Measurements from ENCODE around the gene PLXNB2. TPM values are rescaled to one million over a fixed set of nuclear protein-coding genes. Genes with fewer than 3 reads are reported as not detected.
"Not testable (repeated sequence)": the region's sequence is repeated elsewhere in the genome, so short reads cannot be mapped to it uniquely, and the experiment has no call there.

Gene PLXNB2, protein sequence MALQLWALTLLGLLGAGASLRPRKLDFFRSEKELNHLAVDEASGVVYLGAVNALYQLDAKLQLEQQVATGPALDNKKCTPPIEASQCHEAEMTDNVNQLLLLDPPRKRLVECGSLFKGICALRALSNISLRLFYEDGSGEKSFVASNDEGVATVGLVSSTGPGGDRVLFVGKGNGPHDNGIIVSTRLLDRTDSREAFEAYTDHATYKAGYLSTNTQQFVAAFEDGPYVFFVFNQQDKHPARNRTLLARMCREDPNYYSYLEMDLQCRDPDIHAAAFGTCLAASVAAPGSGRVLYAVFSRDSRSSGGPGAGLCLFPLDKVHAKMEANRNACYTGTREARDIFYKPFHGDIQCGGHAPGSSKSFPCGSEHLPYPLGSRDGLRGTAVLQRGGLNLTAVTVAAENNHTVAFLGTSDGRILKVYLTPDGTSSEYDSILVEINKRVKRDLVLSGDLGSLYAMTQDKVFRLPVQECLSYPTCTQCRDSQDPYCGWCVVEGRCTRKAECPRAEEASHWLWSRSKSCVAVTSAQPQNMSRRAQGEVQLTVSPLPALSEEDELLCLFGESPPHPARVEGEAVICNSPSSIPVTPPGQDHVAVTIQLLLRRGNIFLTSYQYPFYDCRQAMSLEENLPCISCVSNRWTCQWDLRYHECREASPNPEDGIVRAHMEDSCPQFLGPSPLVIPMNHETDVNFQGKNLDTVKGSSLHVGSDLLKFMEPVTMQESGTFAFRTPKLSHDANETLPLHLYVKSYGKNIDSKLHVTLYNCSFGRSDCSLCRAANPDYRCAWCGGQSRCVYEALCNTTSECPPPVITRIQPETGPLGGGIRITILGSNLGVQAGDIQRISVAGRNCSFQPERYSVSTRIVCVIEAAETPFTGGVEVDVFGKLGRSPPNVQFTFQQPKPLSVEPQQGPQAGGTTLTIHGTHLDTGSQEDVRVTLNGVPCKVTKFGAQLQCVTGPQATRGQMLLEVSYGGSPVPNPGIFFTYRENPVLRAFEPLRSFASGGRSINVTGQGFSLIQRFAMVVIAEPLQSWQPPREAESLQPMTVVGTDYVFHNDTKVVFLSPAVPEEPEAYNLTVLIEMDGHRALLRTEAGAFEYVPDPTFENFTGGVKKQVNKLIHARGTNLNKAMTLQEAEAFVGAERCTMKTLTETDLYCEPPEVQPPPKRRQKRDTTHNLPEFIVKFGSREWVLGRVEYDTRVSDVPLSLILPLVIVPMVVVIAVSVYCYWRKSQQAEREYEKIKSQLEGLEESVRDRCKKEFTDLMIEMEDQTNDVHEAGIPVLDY (N-terminal part only)
- total RNA-seq: 148 TPM

DNA sequence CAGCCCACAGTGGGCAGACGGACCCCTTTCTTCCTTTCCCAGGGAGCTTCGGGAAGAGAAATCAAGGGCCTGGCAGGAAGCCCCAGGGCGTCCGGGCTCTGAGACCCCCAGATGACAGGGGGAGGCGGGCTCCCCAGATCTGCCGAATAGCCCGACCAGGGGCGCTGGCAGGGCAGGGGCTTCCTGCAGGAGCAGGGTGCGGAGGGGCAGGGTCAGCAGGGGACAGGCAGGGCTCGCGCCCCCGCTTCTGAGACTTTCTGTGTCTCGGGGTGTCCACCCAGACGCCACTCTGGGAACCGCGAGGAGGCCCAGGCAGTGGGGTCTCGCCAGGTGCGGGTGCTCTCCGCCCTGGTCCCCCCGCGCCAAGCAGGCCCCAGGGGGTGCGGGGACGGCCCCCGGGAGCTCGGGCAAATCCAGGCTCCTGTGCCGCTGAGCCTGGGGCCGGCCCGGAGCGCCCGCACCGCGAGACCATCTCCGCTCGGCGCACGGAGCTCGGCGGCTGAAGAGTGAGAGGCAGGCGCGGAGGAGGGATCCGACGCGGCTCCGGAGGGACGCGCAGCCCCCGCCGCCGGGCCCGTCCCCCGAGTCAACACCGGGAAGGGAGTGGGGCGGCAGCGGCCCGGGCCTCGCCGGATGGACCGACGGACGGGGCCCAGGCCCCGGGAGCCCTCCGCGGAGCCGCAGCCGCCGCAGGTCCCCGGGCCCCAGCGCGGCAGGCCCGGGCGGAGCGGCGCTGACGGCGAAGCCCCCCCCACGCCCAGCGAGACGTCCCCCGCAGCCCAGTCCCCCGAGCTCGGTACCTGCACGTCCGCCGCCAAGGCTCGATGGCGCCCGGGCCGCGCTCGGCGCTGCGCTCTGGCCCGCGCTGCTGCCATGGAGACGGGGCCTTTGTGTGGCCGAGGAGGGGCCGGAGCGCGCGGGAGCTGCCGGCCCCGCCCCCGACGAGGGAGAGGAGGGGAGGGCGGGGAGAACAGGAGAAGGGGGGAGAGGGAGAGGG lies at the start of gene PLXNB2:
Gene PLXNB2 (minus strand): TSS at position 894 of the 997 bp plus-strand sequence. CDS start 17,062 bp downstream, outside the sequence.
- ATAC-seq: peak; percentile 9

DNA sequence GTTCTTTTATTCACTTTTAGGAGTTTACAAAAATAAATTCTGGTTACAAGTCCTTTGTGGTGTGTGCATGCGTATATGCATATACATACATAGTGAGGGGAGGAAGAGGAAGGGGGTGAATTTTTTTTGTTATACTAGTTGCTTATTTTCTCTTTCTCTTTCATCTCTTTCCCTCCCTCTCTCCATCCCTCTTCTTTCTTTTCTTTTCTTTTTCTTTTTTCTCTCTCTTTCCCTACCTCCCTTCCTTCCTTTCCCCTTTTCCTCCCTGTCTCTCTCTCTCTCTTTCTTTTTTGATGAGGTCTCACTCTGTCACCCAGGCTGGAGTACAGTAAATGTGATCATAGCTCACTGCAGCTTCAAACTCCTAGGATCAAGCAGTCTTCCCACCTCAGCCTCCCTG lies 49.8 kb upstream of the PLXNB2 start:
- no peak for ATAC-seq

DNA sequence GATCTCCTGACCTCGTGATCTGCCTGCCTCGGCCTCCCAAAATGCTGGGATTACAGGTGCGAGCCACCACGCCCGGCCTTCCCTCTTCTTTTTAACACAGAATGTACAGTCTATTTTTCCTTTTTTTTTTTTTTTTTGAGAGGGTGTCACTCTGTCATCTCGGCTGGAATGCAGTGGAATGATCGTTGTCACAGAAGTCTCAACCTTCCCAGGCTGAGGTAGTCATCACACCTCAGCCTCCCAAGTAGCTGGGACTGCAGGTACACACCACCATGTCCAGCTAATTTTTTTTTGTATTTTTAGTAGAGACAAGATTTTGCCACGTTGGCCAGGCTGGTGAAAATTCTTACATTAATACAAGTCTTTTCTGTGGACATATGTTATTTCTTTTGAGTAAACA lies 48.7 kb upstream of the PLXNB2 start:
- ATAC-seq: no peak

DNA sequence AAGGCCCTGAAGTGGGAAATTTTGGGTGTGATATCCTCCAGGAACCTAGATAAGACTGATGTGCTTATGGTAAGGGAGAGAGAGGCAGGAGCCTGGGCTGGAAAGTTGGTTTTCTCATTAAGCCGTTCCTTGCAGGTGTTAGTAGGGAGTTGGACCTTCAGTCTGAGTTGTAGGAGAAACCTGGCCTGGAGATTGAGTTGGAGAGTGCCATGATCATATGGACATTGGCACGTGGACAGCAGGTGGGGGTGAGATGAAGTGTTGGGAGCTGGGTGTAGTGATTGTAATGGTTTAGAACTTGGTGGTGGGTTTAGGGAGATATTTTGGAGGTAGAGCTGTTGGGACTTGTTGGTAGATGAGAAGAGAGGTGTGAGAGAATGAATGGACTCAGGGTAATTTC lies 40.6 kb upstream of the PLXNB2 start:
- ATAC-seq: no peak

DNA sequence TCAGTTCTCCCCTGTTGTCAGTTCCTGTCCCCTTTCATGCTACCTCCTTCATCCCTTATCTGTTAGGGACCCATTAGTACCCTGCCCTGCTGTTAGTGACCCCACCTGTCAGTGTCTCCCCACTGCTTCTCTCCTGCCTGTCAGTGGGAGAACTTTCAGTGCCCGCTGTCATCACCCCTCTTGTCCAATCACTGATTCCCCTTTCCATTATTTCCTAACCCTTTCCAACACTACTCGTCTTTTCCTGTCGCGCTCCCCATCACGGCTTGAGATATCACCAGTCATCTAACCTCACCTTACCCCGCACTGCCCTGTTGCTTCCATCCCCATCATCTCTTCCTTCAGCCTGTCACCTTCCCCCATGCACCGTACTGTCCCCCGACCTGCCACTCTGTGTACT lies 39.7 kb upstream of the PLXNB2 start:
- no peak for ATAC-seq

DNA sequence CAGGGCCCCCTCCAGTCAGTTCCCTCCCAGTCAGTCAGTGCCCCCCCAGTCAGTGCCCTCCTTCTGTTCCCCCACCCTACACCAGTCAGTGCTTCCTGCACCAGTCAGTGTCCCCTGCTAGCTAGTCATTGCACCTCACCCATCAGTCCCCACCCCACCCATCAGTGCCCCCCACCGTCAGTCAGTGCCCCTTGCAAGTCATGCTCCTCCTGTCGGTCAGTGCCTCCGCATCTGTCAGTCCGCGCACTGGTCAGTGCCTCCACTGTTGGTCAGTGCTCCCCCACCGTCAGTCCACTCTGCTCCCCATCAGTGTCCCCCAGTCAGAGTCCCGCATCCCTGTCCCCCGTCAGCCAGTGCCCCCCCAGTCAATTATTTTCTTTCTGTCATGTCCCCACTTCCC lies 39.0 kb upstream of the PLXNB2 start:
- ATAC-seq: no peak

DNA sequence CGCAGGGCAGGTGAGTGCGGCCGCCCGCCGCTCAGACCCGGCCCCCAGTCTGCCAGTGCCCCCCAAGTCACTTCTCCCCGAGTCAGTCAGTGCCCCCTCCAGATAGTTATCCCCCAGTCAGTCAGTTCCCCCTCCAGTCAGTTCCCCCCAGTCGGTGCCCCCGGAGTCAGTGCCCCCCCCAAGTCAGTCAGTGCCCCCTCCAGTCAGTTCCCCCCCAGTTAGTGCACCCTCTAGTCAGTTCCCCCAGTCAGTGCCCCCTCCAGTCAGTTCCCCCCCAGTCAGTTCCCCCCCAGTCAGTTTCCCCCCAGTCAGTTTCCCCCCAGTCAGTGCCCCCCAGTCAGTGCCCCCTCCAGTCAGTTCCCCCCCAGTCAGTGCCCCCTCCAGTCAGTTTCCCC lies 36.1 kb upstream of the PLXNB2 start:
- no peak for ATAC-seq

DNA sequence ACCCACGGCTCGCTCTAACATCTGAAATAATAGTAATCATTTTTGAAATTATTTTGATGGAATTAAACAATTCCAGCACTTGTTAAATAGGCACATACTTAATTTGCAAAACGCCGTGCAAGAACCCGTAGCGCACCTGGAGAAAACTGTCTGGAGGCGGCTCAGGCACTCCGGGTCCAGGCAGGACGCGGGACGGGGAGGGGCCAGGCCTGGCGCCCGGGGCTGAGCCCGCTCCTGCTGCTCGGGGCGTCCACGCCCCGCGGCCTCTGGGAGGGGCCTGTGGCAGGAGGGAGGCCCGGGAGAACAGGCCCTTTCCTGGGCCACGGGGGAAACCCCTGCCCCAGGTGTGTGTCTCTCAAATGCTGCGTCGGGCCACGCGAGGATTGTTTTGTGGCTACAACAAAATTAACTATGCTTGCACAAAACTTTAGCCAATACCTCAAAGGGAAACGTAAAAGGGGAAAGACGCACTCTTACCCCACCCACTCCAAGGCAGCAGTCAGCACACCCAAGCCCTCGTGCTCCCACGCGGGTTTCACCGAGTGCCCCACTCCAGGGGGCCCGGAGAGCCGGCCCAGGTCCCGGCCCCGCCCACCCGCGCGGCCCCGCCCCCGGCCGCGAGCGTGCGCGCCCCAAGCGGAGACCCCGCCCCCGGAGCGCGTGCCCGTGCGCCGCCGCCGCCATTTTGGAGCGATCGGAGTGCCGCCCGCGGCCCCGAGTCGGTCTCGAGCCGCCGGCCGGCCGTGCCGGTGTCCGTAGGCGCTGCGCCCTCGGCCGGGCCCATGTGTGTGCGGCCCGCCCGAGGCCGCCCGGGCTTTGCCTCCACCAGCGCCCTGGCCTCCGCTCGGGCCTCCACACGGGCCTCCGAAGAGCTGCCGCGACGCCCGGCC lies 35.5 kb upstream of the PLXNB2 start, which contains the start of gene PPP6R2:
Gene PPP6R2 (plus strand): TSS at position 677 of the 890 bp plus-strand sequence. CDS start 50,582 bp downstream, outside the sequence.
- peak; percentile 86 for ATAC-seq

DNA sequence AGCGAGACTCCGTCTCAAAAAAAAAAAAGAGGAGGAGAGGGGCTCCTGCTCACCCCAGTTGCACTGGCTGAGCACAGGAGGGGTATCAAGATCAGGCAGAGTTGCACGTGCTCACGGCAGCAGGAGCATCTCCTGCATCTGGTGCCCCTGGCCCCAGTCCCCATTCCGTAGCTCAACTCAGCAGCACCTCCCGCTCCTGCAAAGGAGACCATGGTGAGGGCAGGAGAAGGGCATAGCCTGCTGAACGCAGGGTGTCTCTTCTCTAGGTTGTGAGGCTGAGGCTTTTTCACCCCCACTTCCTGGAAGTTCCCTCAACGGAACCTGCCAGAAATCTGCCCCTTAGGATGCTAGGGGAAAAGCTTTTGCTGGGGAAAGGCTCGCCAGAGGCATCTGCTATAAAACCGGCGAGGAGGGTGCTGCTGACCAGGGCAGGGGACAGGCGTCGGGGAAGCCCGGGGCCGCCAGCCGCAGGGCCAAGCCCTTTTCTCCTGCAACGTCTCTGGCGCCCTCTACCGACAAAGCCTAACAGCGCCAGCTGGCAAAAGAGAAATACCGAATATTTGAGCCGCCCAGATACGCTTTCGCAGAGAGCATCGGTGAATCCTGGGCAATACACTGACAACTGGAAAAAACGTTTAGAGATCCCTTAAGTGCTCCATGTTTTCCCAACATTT lies 34.7 kb upstream of the PLXNB2 start:
- peak; percentile 65 for ATAC-seq

DNA sequence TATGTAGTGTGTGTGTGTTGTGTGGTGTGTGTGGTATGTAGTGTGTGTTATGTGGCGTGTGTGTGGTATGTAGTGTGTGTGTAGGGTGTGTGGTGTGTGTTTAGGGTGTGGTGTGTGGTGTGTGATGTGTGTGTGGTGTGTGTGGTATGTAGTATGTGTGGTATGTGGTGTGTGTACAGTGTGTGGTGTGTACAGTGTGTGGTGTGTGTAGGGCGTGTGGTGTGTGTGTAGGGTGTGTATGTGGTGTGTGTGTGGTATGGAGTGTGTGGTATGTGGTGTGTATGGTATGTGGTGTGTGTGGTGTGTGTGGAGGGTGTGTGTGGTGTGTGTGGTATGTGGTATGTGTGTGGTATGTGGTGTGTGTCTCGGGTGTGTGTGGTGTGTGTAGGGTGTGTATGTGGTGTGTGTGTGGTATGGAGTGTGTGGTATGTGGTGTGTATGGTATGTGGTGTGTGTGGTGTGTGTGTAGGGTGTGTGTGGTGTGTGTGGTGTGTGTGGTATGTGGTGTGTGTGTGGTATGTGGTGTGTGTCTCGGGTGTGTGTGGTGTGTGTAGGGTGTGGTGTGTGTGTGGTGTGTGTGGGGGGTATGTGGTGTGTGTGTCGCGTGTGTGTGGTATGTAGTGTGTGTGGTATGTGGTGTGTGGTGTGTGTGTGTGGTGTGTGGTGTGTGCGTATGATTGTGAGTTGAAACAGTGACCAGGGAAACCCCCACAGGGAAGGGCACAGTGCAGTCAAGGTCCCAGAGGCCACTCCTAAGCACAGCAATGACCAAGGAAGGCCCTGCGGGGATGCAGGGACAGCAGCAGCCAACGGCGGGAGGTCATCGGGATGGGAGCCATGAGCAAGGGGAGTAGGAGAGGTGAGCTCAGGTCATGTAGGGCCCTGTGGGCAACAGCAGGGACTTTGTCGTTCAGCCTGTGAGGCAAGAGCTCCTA lies 32.8 kb upstream of the PLXNB2 start:
- ATAC-seq: no peak

DNA sequence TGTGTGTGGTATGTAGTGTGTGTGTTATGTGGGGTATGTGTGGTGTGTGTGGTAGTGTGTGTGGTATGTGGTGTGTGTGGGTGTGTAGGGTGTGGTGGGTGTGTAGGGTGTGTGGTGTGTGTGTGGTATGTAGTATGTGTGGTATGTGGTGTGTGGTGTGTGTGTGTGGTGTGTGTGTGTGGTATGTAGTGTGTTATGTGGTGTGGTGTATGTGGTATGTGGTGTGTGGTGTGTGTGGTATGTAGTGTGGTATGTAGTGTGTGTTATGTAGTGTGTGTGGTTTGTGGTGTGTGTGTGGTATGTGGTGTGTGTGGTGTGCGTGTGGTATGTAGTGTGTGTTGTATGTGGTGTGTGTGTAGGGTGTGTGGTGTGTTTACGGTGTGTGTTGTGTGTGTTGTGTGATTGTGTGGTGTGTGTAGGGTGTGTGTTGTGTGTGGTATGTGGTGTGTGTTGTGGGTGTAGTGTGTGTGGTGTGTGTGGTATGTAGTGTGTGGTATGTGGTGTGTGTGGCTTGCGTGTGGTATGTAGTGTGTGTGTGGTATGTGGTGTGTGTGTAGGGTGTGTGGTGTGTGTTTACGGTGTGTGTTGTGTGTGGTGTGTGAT lies 31.5 kb upstream of the PLXNB2 start:
- ATAC-seq: no peak

DNA sequence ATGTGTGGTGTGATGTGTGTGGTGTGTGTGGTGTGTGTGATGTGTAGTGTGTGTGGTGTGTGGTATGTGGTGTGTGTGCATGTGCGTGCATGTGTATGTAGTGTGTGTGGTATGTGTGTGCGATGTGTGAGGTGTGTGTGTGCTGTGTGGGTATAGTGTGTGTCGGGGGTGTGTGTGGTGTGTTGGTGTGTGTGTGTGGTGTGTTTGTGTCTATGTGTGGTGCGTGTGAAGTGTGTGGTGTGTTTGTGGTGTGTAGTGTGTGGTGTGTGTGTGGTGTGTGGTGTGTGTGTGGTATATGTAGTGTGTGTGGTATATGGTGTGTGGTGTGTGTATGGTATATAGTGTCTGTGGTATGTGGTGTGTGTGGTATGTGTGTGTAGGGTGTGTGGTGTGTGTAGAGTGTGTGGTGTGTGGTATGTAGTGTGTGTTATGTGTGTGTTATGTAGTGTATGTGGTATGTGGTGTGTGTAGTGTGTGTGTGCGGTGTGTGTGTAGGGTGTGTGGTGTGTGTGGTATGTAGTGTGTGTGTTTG lies 30.7 kb upstream of the PLXNB2 start:
- no peak for ATAC-seq

DNA sequence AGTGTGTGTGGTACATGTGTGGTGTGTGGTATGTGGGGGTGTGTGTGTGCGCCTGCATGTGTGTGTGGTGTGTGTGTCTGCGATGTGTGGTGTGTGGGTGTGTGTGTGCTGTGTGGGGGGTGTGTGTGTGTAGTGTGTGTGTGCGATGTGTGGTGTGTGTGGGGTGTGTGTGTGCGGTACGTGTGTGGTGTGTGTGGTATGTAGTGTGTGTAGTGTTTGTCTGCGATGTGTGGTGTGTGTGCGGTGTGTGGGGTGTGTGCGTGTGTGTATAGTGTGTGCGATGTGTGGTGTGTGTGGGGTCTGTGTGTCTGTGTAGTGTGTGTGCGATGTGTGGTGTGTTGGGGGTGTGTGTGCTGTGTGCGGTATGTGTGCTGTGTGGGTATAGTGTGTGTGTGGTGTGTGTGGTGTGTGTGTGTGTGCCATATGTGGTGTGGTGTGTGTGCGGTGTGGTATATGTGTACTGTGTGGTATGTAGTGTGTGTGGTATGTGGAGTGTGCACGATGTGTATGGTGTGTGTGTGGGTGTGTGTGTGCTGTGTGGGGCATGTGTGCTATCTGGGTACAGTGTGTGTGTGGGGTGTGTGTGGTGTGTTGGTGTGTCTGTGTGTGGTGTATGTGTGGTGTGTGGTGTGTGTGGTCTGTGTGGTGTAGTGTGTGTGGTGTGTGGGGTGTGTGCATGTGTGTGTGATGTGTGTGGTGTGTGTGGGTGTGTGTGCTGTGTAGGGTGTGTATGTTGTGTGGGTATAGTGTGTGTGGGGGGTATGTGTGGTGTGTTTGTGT lies 30.0 kb upstream of the PLXNB2 start:
- ATAC-seq: no peak

DNA sequence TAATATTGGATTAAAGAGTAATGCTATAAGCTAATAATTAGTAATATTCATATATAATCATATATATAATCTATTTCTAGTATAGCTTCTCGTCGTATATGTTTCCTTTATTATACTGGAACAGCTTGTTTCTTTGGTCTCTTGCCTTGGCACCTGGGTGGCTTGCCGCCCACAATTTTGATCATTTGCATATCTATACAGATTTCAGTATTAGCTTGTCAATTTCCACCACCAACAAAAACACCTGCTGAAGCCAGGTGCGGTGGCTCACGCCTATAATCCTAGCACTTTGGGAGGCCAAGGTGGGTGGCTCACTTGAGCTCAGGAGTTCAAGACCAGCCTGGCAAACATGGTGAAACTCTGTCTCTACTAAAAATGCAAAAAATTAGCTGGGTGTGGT lies 27.0 kb upstream of the PLXNB2 start:
- not testable (repeated sequence) for ATAC-seq

DNA sequence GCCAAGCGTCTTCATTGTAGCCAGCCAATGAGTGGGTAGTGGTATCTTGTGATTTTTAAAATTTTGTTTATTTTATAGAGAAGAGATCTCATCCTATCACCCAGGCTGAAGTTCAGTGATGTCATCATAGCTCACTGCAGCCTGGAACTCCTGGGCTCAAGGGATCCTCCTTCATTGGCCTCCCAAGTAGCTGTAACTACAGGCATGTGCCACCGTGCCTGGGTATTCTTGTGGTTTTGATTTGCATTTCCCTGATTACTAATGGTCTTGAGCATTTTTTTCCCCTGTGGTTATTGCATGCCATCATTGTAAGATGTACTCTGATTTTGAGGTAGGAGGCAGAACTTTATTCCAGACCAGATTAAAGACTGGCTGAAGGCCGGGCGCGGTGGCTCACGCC lies 21.8 kb upstream of the PLXNB2 start:
- no peak for ATAC-seq

DNA sequence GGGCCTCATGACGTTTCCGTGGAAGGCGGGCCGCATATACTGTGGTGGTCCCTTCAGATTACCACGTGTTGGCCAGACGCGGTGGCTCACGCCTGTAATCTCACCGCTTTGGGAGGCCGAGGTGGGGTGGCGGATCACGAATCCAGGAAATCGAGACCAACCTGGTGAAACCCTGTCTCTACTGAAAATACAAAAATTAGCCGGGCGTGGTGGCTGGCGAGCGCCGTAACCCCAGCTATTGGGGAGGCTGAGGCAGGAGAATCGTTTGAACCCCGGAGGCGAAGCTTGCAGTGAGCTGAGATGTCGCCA lies 20.2 kb upstream of the PLXNB2 start:
- no peak for ATAC-seq

Measured in esophagus mucosa (tissue), 1 donor.